Endothelial cell of umbilical vein (primary cell): ENCODE measurements around the gene VPS35L. TPM values are rescaled to one million over a fixed set of nuclear protein-coding genes. Genes with fewer than 3 reads are reported as not detected.

Experiments used
- BruUV-seq: library from RNA; stranded (reverse); fragments of 400-500 nt; replicated peaks from 2 replicates; lab custom pipeline; 2021; lab: Mats Ljungman, UMichigan
- CTCF ChIA-PET: fragments of 300-600, 350-600 bp; sonication (Branson Sonifier 250); formaldehyde crosslinking; loops from one replicate; lab custom pipeline; 2021; ENCODE audit warnings: antibody characterized with exemption, inconsistent platforms; lab: Charles Lee
- POLR2A ChIA-PET: fragments of 300-600, 350-600 bp; sonication (Branson Sonifier 250); formaldehyde crosslinking; loops from one replicate; lab custom pipeline; 2021; ENCODE audit warnings: antibody characterized with exemption, inconsistent platforms; lab: Charles Lee
- DNase-seq: peaks from one replicate; pipeline ENCODE4 v3.0.0-alpha.2; 2011; ENCODE audit warnings: low read depth, low spot score
- FAIRE-seq: peaks from 2 replicates; lab custom pipeline; 2011; peaks lifted over from hg19 to GRCh38; lab: Jason Lieb, UNC
- H2AFZ ChIP-seq: 2 replicates; pipeline ENCODE4 v1.6.0; 2012; ENCODE audit warnings: low read depth, low read length, control low read depth, inconsistent platforms
- H3K27ac ChIP-seq: 2 replicates; pipeline ENCODE4 v1.5.1; 2011; ENCODE audit warnings: low read depth, mild to moderate bottlenecking, control low read depth, low read length, moderate library complexity; ENCODE audit not compliant: insufficient read depth
- H3K27me3 ChIP-seq, 2 experiments: 2 replicates each; pipeline versions ENCODE4 v1.6.0 to v1.6.1; 2011; ENCODE audit warnings: low read length in 2 of 2, mixed read lengths in 1 of 2; ENCODE audit not compliant: control insufficient read depth in 2 of 2, insufficient read depth in 2 of 2
- H3K36me3 ChIP-seq, 2 experiments: 2 replicates in 1 of 2; 3 replicates in 1 of 2; pipeline ENCODE4 v1.5.1; 2011; ENCODE audit warnings: low read length in 2 of 2, mild to moderate bottlenecking in 1 of 2, moderate library complexity in 1 of 2; ENCODE audit not compliant: control insufficient read depth in 2 of 2, insufficient read depth in 2 of 2; ENCODE audit errors: extremely low read depth in 1 of 2
- H3K4me1 ChIP-seq: 3 replicates; pipeline ENCODE4 v1.5.1; 2011; ENCODE audit warnings: mild to moderate bottlenecking, low read length; ENCODE audit not compliant: control insufficient read depth, insufficient read depth; ENCODE audit errors: extremely low read depth
- H3K4me2 ChIP-seq: 2 replicates; pipeline ENCODE4 v1.6.1; 2011; ENCODE audit warnings: low read length, control low read depth, mixed read lengths; ENCODE audit not compliant: insufficient read depth
- H3K4me3 ChIP-seq, 3 experiments: fragments of 200-600 bp in 1 of 3; sonication (generic), shearing (Covaris generic) in 1 of 3; replicated peaks in 1 of 3; 2 replicates each; pipeline ENCODE4 v1.5.1; 2011 to 2016; ENCODE audit warnings: control low read depth in 3 of 3, low read length in 3 of 3, mild to moderate bottlenecking in 2 of 3, inconsistent platforms in 1 of 3, low read depth in 1 of 3, moderate library complexity in 1 of 3; ENCODE audit not compliant: insufficient read depth in 1 of 3
- H3K79me2 ChIP-seq: 2 replicates; pipeline ENCODE4 v1.6.0; 2012; ENCODE audit warnings: low read length, inconsistent platforms; ENCODE audit not compliant: control insufficient read depth, insufficient read depth
- H3K9ac ChIP-seq: replicated peaks from 2 replicates; pipeline ENCODE3; 2011; ENCODE audit warnings: low read length, control low read depth; ENCODE audit not compliant: insufficient read depth; ENCODE audit errors: extremely low read depth
- H3K9me1 ChIP-seq: replicated peaks from 3 replicates; pipeline ENCODE4 v1.6.0; 2011; ENCODE audit warnings: mild to moderate bottlenecking, low read length; ENCODE audit not compliant: control insufficient read depth, insufficient read depth; ENCODE audit errors: extremely low read depth
- H3K9me3 ChIP-seq: replicated peaks from 2 replicates; pipeline ENCODE4 v1.5.1; 2012; ENCODE audit warnings: low read length, inconsistent platforms; ENCODE audit not compliant: control insufficient read depth, insufficient read depth
- H4K20me1 ChIP-seq: replicated peaks from 2 replicates; pipeline ENCODE3; 2011; ENCODE audit warnings: mild to moderate bottlenecking, low read length; ENCODE audit not compliant: control insufficient read depth, insufficient read depth; ENCODE audit errors: extremely low read depth
- CTCF ChIP-seq, 2 donors: IDR thresholded peaks; 1 replicate in 1 of 2; 2 replicates in 1 of 2; pipeline ENCODE4 v1.5.1; 2011; ENCODE audit warnings: low read length in 2 of 2, mild to moderate bottlenecking in 2 of 2, moderate library complexity in 2 of 2, control low read depth in 1 of 2, inconsistent platforms in 1 of 2, low read depth in 1 of 2; ENCODE audit not compliant: insufficient read depth in 1 of 2; ENCODE audit errors: extremely low read depth in 1 of 2
- EZH2 ChIP-seq: IDR thresholded peaks from 2 replicates; pipeline ENCODE4 v1.6.1; 2012; ENCODE audit warnings: borderline replicate concordance, low read depth, mild to moderate bottlenecking, moderate library complexity, low read length, inconsistent platforms; ENCODE audit not compliant: severe bottlenecking
- FOS ChIP-seq: IDR thresholded peaks from 2 replicates; pipeline ENCODE4 v1.6.1; 2011; ENCODE audit warnings: mild to moderate bottlenecking, low read length, moderate library complexity, borderline replicate concordance; ENCODE audit not compliant: insufficient read depth
- GATA2 ChIP-seq: IDR thresholded peaks from 2 replicates; pipeline ENCODE4 v1.7.0; 2011; ENCODE audit warnings: low read depth, mild to moderate bottlenecking, moderate library complexity, mixed read lengths, low read length; ENCODE audit not compliant: insufficient read length, insufficient read depth
- JUN ChIP-seq: IDR thresholded peaks from 2 replicates; pipeline ENCODE4 v1.6.1; 2011; ENCODE audit warnings: borderline replicate concordance, low read depth; ENCODE audit not compliant: insufficient read length, insufficient read depth
- MAX ChIP-seq: IDR thresholded peaks from 2 replicates; pipeline ENCODE4 v1.6.1; 2011; ENCODE audit not compliant: insufficient read depth, insufficient read length
- MYC ChIP-seq: IDR thresholded peaks from one replicate; pipeline ENCODE4 v1.6.1; 2011; ENCODE audit warnings: mild to moderate bottlenecking, low read depth, low read length
- POLR2A ChIP-seq: IDR thresholded peaks from 2 replicates; pipeline ENCODE4 v1.6.1; 2012; ENCODE audit warnings: low read depth, mild to moderate bottlenecking, control low read depth, low read length
- POLR2AphosphoS5 ChIP-seq: IDR thresholded peaks from 2 replicates; pipeline ENCODE4 v1.6.1; 2012; ENCODE audit warnings: low read depth, mild to moderate bottlenecking, control low read depth, low read length, moderate library complexity; ENCODE audit not compliant: insufficient read depth
- dilution Hi-C: fragments of 300-500 bp; cut with MboI; formaldehyde crosslinking; loops from one replicate; pipeline ENCODE4 v1.15.0; 2019; ENCODE audit warnings: low sequenced_read_pairs; ENCODE audit not compliant: extremely low pct_ligation_motif_present
- intact Hi-C: fragments of 100-400 bp; cut with micrococcal nuclease; formaldehyde crosslinking; loops from one replicate; pipeline ENCODE4 v1.10.0; 2022
- polyA plus RNA-seq, 4 experiments: library from polyadenylated mRNA; depleted of rRNA in 3 of 4; stranded (reverse) in 3 of 4; unstranded in 1 of 4; fragments of >200 nt; gene quantifications; 2 replicates each; pipeline versions ENCODE4 v1.2.1 to v1.2.3, GENCODE V29; 2011 to 2012; ENCODE audit warnings: missing spikeins in 1 of 4
- total RNA-seq: library from RNA; stranded (reverse); gene quantifications from 2 replicates; pipeline ENCODE4 v1.2.3, GENCODE V29; 2021

Gene VPS35L
- total and polyA plus RNA-seq, 2 donors (not counting 3 experiments of a cell fraction or from before 2014, with no cell fraction given), result 49.1 to 91.1 TPM

DNA sequence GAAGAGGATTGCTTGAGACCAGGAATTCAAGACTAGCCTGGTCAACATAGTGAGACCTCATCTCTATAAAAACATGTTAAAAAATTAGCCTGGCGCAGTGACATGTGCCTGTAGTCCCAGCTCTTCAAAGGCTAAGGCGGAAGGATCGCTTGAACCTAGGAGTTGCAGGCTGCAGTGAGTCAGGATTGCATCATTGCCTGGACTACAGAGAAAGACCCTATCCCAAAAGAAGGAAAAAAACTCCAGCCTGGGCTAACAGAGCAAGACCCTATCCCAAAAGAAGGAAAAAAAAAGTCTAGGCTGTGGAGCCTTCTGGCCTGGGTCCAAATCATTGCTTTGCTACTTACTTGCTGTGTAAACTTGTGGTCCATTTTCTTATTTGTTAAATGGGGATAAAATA lies 26.8 kb upstream of the VPS35L start:
- no peak overlapping the region for H2AFZ ChIP-seq
- ChIA-PET CTCF (interaction anchor here (1.5 kb wide), 1 partner anchor 26 kb away, joined by 7 read pairs; no protein-coding TSS in a partner anchor), POLR2A (no interaction called here)
- peaks cover 19% of the 10 kb centered on the region for H3K79me2 ChIP-seq
- intact Hi-C loops, result loop anchor here (10.0 kb wide), 2 partner anchors 544 to 724 kb away; partner anchors contain the start of genes ARL6IP1 and TMC7
- no TSS peak for BruUV-seq
- FAIRE-seq (no peak), DNase-seq (no peak)
- peaks cover 0 to 2% of the 10 kb centered on the region in 2 experiments for H3K36me3 ChIP-seq
- no peaks in the 10 kb centered on the region for H3K27me3 ChIP-seq
- H3K9ac ChIP-seq, result no peak overlapping the region
- dilution Hi-C loops, result no loop called here
- H3K4me1 ChIP-seq, result peaks cover 8% of the 10 kb centered on the region
- no peak overlapping the region for H3K4me2 ChIP-seq
- no peaks in the 10 kb centered on the region for H3K9me1 ChIP-seq
- H3K27ac ChIP-seq, result no peak overlapping the region
- no peaks in the 10 kb centered on the region for H4K20me1 ChIP-seq
- TF ChIP-seq CTCF (IDR thresholded peaks at IDR 0.05; ENCODE audit: extremely low read depth in 1 of 2, insufficient read depth in 1 of 2, low read depth in 1 of 2, low read length in 2 of 2) (no peak), MYC (no peak), POLR2AphosphoS5 (no peak), POLR2A (no peak), JUN (no peak), FOS (no peak), EZH2 (no peak), MAX (no peak), GATA2 (no peak)
- H3K9me3 ChIP-seq, result no peaks in the 10 kb centered on the region
- H3K4me3 ChIP-seq, result no peak overlapping the region
